Neuronal stem cell (in vitro differentiated cells): ENCODE measurements around the gene RFX1.

Source experiments
- DNase-seq: peaks from one replicate; pipeline ENCODE4 v3.0.0-alpha.2; 2013; ENCODE audit warnings: low spot score
- H2AFZ ChIP-seq: one replicate; pipeline ENCODE4 v1.6.1; 2013; ENCODE audit warnings: mild to moderate bottlenecking, low read length, inconsistent platforms
- H2AK5ac ChIP-seq: 2 replicates; pipeline ENCODE4 v1.6.1; 2013; ENCODE audit warnings: low read depth, mild to moderate bottlenecking, inconsistent platforms, low read length, moderate library complexity, mixed read lengths
- H2BK120ac ChIP-seq: 2 replicates; pipeline ENCODE4 v1.6.1; 2013; ENCODE audit warnings: low read depth, mild to moderate bottlenecking, inconsistent platforms, low read length, moderate library complexity, mixed read lengths
- H2BK12ac ChIP-seq: one replicate; pipeline ENCODE4 v1.6.1; 2013; ENCODE audit warnings: low read length, inconsistent platforms
- H2BK15ac ChIP-seq: 2 replicates; pipeline ENCODE4 v1.6.1; 2013; ENCODE audit warnings: mild to moderate bottlenecking, low read length, inconsistent platforms, mixed read lengths
- H2BK5ac ChIP-seq: one replicate; pipeline ENCODE4 v1.6.1; 2013; ENCODE audit warnings: inconsistent platforms, mild to moderate bottlenecking, low read length, moderate library complexity
- H3K14ac ChIP-seq: one replicate; pipeline ENCODE4 v1.6.1; 2013; ENCODE audit warnings: low read length, inconsistent platforms
- H3K18ac ChIP-seq: 2 replicates; pipeline ENCODE4 v1.6.1; 2013; ENCODE audit warnings: low read length, inconsistent platforms
- H3K23ac ChIP-seq: 2 replicates; pipeline ENCODE4 v1.6.1; 2013; ENCODE audit warnings: low read depth, mild to moderate bottlenecking, mixed read lengths, low read length, inconsistent platforms; ENCODE audit not compliant: poor library complexity
- H3K27ac ChIP-seq: replicated peaks from 3 replicates; pipeline ENCODE4 v1.5.1; 2013; ENCODE audit warnings: low read length, inconsistent platforms
- H3K27me3 ChIP-seq, 3 experiments: 2 replicates each; pipeline ENCODE4 v1.6.1; 2013; ENCODE audit warnings: low read length in 3 of 3, mild to moderate bottlenecking in 2 of 3, inconsistent platforms in 1 of 3, low read depth in 1 of 3, mixed read lengths in 1 of 3, moderate library complexity in 1 of 3; ENCODE audit not compliant: control insufficient read depth in 3 of 3, insufficient read depth in 3 of 3
- H3K36me3 ChIP-seq, 2 donors: replicated peaks in 1 of 2; 2 replicates each; pipeline ENCODE4 v1.6.1; 2013; ENCODE audit warnings: low read length in 2 of 2; ENCODE audit not compliant: control insufficient read depth in 2 of 2, insufficient read depth in 2 of 2
- H3K4ac ChIP-seq: 2 replicates; pipeline ENCODE4 v1.6.1; 2013; ENCODE audit warnings: inconsistent platforms, mild to moderate bottlenecking, low read length, moderate library complexity
- H3K4me1 ChIP-seq, 2 donors: 1 replicate in 1 of 2; 2 replicates in 1 of 2; pipeline ENCODE4 v1.6.1; 2013; ENCODE audit warnings: low read length in 2 of 2, low read depth in 1 of 2; ENCODE audit not compliant: control insufficient read depth in 2 of 2, insufficient read depth in 1 of 2
- H3K4me2 ChIP-seq: one replicate; pipeline ENCODE4 v1.6.1; 2013; ENCODE audit warnings: mild to moderate bottlenecking, low read length, inconsistent platforms; ENCODE audit not compliant: insufficient read depth, poor library complexity, severe bottlenecking
- H3K4me3 ChIP-seq, 2 donors: 2 replicates each; pipeline ENCODE4 v1.5.1; 2013; ENCODE audit warnings: low read length in 2 of 2, mild to moderate bottlenecking in 2 of 2, inconsistent platforms in 1 of 2, moderate library complexity in 1 of 2
- H3K79me1 ChIP-seq: one replicate; pipeline ENCODE4 v1.6.1; 2013; ENCODE audit warnings: low read depth, mild to moderate bottlenecking, inconsistent platforms, low read length, moderate library complexity
- H3K9ac ChIP-seq: one replicate; pipeline ENCODE4 v1.6.1; 2013; ENCODE audit warnings: mild to moderate bottlenecking, low read depth, low read length, inconsistent platforms; ENCODE audit not compliant: poor library complexity
- H3K9me3 ChIP-seq, 2 donors: replicated peaks in 1 of 2; 2 replicates each; pipeline versions ENCODE3 to v1.6.1; 2013; ENCODE audit warnings: low read length in 2 of 2, mild to moderate bottlenecking in 2 of 2, inconsistent platforms in 1 of 2, low read depth in 1 of 2, mixed read lengths in 1 of 2, moderate library complexity in 1 of 2; ENCODE audit not compliant: control insufficient read depth in 2 of 2, insufficient read depth in 1 of 2
- H4K8ac ChIP-seq: one replicate; pipeline ENCODE4 v1.6.1; 2013; ENCODE audit warnings: low read depth, mild to moderate bottlenecking, inconsistent platforms, low read length, moderate library complexity
- H4K91ac ChIP-seq: one replicate; pipeline ENCODE4 v1.6.1; 2013; ENCODE audit warnings: low read length, low read depth, mild to moderate bottlenecking, inconsistent platforms; ENCODE audit not compliant: poor library complexity
- WGBS, 2 donors: extraction: QIAGEN DNeasy Blood & Tissue Kit; methylation state at CpG; one replicate each; pipeline ENCODE4 v1.1.7; 2013; ENCODE audit warnings: missing lambda C conversion rate in 2 of 2, mixed read lengths in 1 of 2; ENCODE audit not compliant: insufficient read length in 2 of 2, insufficient replicate concordance in 1 of 2; ENCODE audit errors: extremely low coverage in 2 of 2; 5-methylcytosine and 5-hydroxymethylcytosine counted together

The RFX1 gene

GRCh38 chr19:14033946-14034345 lies 27.8 kb upstream of the RFX1 start:
- H2BK12ac ChIP-seq: no peak overlapping the region
- no peaks in the 10 kb centered on the region for H3K9me3 ChIP-seq
- H3K9ac ChIP-seq: no peak overlapping the region
- no peak overlapping the region for H4K8ac ChIP-seq
- H3K4me2 ChIP-seq: no peak overlapping the region
- H2AFZ ChIP-seq: no peak overlapping the region
- no peaks in the 10 kb centered on the region for H3K79me1 ChIP-seq
- no CpG with 5 or more reads among the region's 2 CpGs for WGBS, 2 donors
- H2BK5ac ChIP-seq: no peak overlapping the region
- no peak overlapping the region for H3K27ac ChIP-seq
- no peak overlapping the region for H3K14ac ChIP-seq
- H4K91ac ChIP-seq: no peak overlapping the region
- no peak overlapping the region for H2BK15ac ChIP-seq
- H3K27me3 ChIP-seq: peaks cover 0 to 13% (median 11%) of the 10 kb centered on the region in 3 experiments
- no peak overlapping the region for H3K18ac ChIP-seq
- no peak for DNase-seq
- H3K4me1 ChIP-seq: peaks cover 0 to 1% of the 10 kb centered on the region in 2 donors
- no peaks in the 10 kb centered on the region for H3K36me3 ChIP-seq
- no peak overlapping the region for H2AK5ac ChIP-seq
- no peak overlapping the region for H3K4me3 ChIP-seq
- no peak overlapping the region for H3K23ac ChIP-seq
- H3K4ac ChIP-seq: no peak overlapping the region
- H2BK120ac ChIP-seq: no peak overlapping the region

DNA sequence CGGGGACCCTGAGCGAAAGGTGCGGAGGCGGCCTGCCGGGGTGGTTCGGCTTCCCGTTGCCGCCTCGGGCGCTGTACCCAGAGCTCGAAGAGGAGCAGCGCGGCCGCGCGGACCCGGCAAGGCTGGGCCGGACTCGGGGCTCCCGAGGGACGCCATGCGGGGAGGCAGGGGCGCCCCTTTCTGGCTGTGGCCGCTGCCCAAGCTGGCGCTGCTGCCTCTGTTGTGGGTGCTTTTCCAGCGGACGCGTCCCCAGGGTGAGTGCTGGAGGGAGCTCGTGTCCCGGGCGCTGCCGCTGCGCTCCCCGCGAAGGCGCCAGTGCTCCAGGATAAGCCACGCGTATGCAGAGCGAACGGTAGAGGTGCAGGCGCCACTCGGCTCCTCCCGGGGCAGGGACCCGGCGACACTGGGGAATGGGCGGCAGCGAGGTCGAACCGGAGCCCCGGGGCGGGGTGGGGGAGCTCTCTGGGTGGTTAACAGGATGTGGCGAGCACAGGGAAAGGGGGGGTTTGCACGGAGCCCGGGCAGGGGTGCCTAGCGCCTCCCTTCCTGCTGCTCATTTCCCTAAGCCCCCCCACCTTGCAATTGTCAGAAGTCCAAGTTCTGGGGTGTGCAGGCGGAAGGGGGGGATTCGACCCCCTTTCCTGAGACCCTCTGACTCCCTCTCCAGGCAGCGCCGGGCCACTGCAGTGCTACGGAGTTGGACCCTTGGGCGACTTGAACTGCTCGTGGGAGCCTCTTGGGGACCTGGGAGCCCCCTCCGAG lies 25.8 kb upstream of the RFX1 start, which contains the start of gene IL27RA:
Gene IL27RA, plus strand, starts transcription at position 44 of the 762 bp plus-strand sequence. Its CDS starts 111 bp downstream, at position 155.
- Histone ChIP-seq H3K4ac (peak within 1 kb of the TSS; percentile 95), H2BK120ac (peak within 1 kb of the TSS; percentile 47), H3K27ac (no peak within 1 kb of the TSS), H3K14ac (peak within 1 kb of the TSS; percentile 94), H4K91ac (no peak within 1 kb of the TSS), H2BK5ac (peak within 1 kb of the TSS; percentile 94), H4K8ac (peak within 1 kb of the TSS; percentile 99), H2BK12ac (peak within 1 kb of the TSS; percentile 99), H3K4me1 (peaks cover 0 to 1% of the 10 kb centered on the region in 2 donors), H3K9ac (peak within 1 kb of the TSS; percentile 90), H2BK15ac (peak within 1 kb of the TSS; percentile 99), H3K23ac (peak within 1 kb of the TSS; percentile 95), H3K18ac (peak within 1 kb of the TSS; percentile 99), H2AFZ (peak within 1 kb of the TSS; percentile 97), H3K36me3 (no peaks in the 10 kb centered on the region), H2AK5ac (peak within 1 kb of the TSS; percentile 97), H3K4me2 (peak within 1 kb of the TSS; percentile 100), H3K9me3 (no peaks in the 10 kb centered on the region), H3K79me1 (no peaks in the 10 kb centered on the region), H3K27me3 (peaks cover 0 to 21% (median 13%) of the 10 kb centered on the region in 3 experiments), H3K4me3 (peak within 1 kb of the TSS; percentile 64 to 91)
- no CpG with 5 or more reads among the region's 63 CpGs for WGBS, 2 donors
- peak; percentile 54 for DNase-seq

GRCh38 chr19:14030997-14031718 lies 25.0 kb upstream of the RFX1 start:
- Histone ChIP-seq H2BK120ac (peak overlapping the region; percentile 47), H3K27ac (no peak overlapping the region), H3K4ac (peak overlapping the region; percentile 95), H3K23ac (peak overlapping the region; percentile 95), H3K4me1 (peaks cover 0 to 1% of the 10 kb centered on the region in 2 donors), H3K4me2 (peak overlapping the region; percentile 100), H2AFZ (peak overlapping the region; percentile 97), H3K36me3 (no peaks in the 10 kb centered on the region), H3K9me3 (no peaks in the 10 kb centered on the region), H3K4me3 (peak overlapping the region; percentile 64 to 91), H3K14ac (peak overlapping the region; percentile 94), H3K79me1 (no peaks in the 10 kb centered on the region), H2BK5ac (no peak overlapping the region), H4K8ac (peak overlapping the region; percentile 99), H2AK5ac (peak overlapping the region; percentile 97), H3K9ac (peak overlapping the region; percentile 82), H2BK12ac (no peak overlapping the region), H3K27me3 (peaks cover 0 to 21% (median 13%) of the 10 kb centered on the region in 3 experiments), H4K91ac (no peak overlapping the region), H2BK15ac (peak overlapping the region; percentile 99), H3K18ac (peak overlapping the region; percentile 61)
- DNase-seq: no peak
- WGBS, 2 donors: no CpG with 5 or more reads among the region's 20 CpGs

- Histone ChIP-seq H3K4me1 (peaks cover 1 to 3% of the 10 kb centered on the region in 2 donors), H2AK5ac (no peak overlapping the region), H3K23ac (no peak overlapping the region), H3K36me3 (no peaks in the 10 kb centered on the region), H3K79me1 (no peaks in the 10 kb centered on the region), H2BK120ac (no peak overlapping the region), H3K4me3 (no peak overlapping the region), H3K18ac (no peak overlapping the region), H4K8ac (no peak overlapping the region), H2BK15ac (no peak overlapping the region), H2BK12ac (no peak overlapping the region), H2AFZ (no peak overlapping the region), H3K27ac (no peak overlapping the region), H3K27me3 (peaks cover 0 to 21% (median 13%) of the 10 kb centered on the region in 3 experiments), H3K14ac (no peak overlapping the region), H3K4ac (no peak overlapping the region), H2BK5ac (no peak overlapping the region), H3K9ac (no peak overlapping the region), H4K91ac (no peak overlapping the region), H3K4me2 (no peak overlapping the region), H3K9me3 (no peaks in the 10 kb centered on the region)
- no peak for DNase-seq
- WGBS, 2 donors: no CpG with 5 or more reads among the region's 4 CpGs
Measured at GRCh38 chr19:14028901-14029300, 22.8 kb upstream of the RFX1 start.
